H1 (cell line): Measurements from ENCODE around the gene EFCAB6. TPM values are rescaled to one million over a fixed set of nuclear protein-coding genes. Genes with fewer than 3 reads are reported as not detected.

Source experiments
- CTCF ChIA-PET: fragments of 300-600 bp; sonication (Branson Sonifier 250); formaldehyde crosslinking; loops from one replicate; lab custom pipeline; 2021; ENCODE audit not compliant: partially characterized antibody; lab: Charles Lee
- POLR2A ChIA-PET: fragments of 300-600 bp; sonication (Branson Sonifier 250); formaldehyde crosslinking; loops from one replicate; lab custom pipeline; 2021; ENCODE audit warnings: inconsistent platforms; ENCODE audit not compliant: partially characterized antibody; lab: Charles Lee
- DNase-seq, 2 experiments: peaks; one replicate each; pipeline versions ENCODE4 v3.0.0 to v3.0.0-alpha.2; 2010 to 2022; ENCODE audit warnings: low spot score in 2 of 2, low read depth in 1 of 2, mixed read lengths in 1 of 2
- FAIRE-seq: peaks from 2 replicates; lab custom pipeline; 2011; peaks lifted over from hg19 to GRCh38; lab: Jason Lieb, UNC
- H2AFZ ChIP-seq: 2 replicates; pipeline ENCODE4 v1.8.1; 2012; ENCODE audit warnings: low read length, inconsistent platforms
- H2AK5ac ChIP-seq: 2 replicates; pipeline ENCODE4 v1.6.1; 2013; ENCODE audit warnings: low read depth, low read length
- H2BK120ac ChIP-seq: replicated peaks from 2 replicates; pipeline ENCODE3; 2013; ENCODE audit warnings: low read depth, low read length, inconsistent platforms
- H2BK12ac ChIP-seq: 2 replicates; pipeline ENCODE4 v1.6.1; 2013; ENCODE audit warnings: low read depth, low read length
- H2BK15ac ChIP-seq: 2 replicates; pipeline ENCODE4 v1.6.1; 2013; ENCODE audit warnings: low read length
- H2BK20ac ChIP-seq: 2 replicates; pipeline ENCODE4 v1.6.1; 2013; ENCODE audit warnings: low read length
- H2BK5ac ChIP-seq: 2 replicates; pipeline ENCODE4 v1.6.1; 2013; ENCODE audit warnings: low read depth, low read length
- H3K14ac ChIP-seq: 2 replicates; pipeline ENCODE4 v1.6.1; 2013; ENCODE audit warnings: inconsistent platforms; ENCODE audit not compliant: insufficient read length
- H3K18ac ChIP-seq: 2 replicates; pipeline ENCODE4 v1.6.1; 2013; ENCODE audit warnings: low read length; ENCODE audit errors: extremely low read depth
- H3K23ac ChIP-seq: 2 replicates; pipeline ENCODE4 v1.6.1; 2013; ENCODE audit warnings: inconsistent platforms; ENCODE audit not compliant: insufficient read length
- H3K23me2 ChIP-seq: 2 replicates; pipeline ENCODE4 v1.6.1; 2013; ENCODE audit warnings: low read depth, low read length
- H3K27ac ChIP-seq: 2 replicates; pipeline ENCODE4 v1.6.1; 2011; ENCODE audit warnings: low read depth, low read length, inconsistent platforms
- H3K27me3 ChIP-seq, 4 experiments: replicated peaks in 1 of 4; 1 replicate in 1 of 4; 2 replicates in 3 of 4; pipeline versions ENCODE4 v1.6.1 to v1.8.1; 2011 to 2013; ENCODE audit warnings: low read length in 3 of 4, mild to moderate bottlenecking in 3 of 4, inconsistent platforms in 2 of 4, mixed read lengths in 2 of 4, moderate library complexity in 1 of 4; ENCODE audit not compliant: control insufficient read depth in 3 of 4, insufficient read depth in 3 of 4; ENCODE audit errors: extremely low read depth in 1 of 4
- H3K36me3 ChIP-seq, 4 experiments: 2 replicates each; pipeline versions ENCODE4 v1.6.1 to v1.8.1; 2011 to 2013; ENCODE audit warnings: mild to moderate bottlenecking in 4 of 4, low read length in 3 of 4, moderate library complexity in 2 of 4, control low read depth in 1 of 4, inconsistent platforms in 1 of 4; ENCODE audit not compliant: insufficient read depth in 4 of 4, control insufficient read depth in 2 of 4
- H3K4ac ChIP-seq: replicated peaks from 2 replicates; pipeline ENCODE3; 2013; ENCODE audit warnings: low read length, low read depth, mixed read lengths, inconsistent platforms; ENCODE audit not compliant: insufficient read length
- H3K4me1 ChIP-seq, 4 experiments: replicated peaks in 1 of 4; 1 replicate in 1 of 4; 2 replicates in 3 of 4; pipeline versions ENCODE4 v1.6.1 to v1.8.1; 2011 to 2013; ENCODE audit warnings: low read length in 3 of 4, inconsistent platforms in 2 of 4, mixed read lengths in 1 of 4; ENCODE audit not compliant: insufficient read depth in 4 of 4, control insufficient read depth in 3 of 4
- H3K4me2 ChIP-seq, 2 experiments: 2 replicates each; pipeline versions ENCODE4 v1.6.1 to v1.8.1; 2011 to 2013; ENCODE audit warnings: low read depth in 2 of 2, low read length in 2 of 2, control low read depth in 1 of 2, inconsistent platforms in 1 of 2, mild to moderate bottlenecking in 1 of 2; ENCODE audit not compliant: insufficient read depth in 1 of 2
- H3K4me3 ChIP-seq, 4 experiments: fragments of 200-600, 300-600 bp in 1 of 4; sonication (generic), shearing (Covaris generic), sonication (Bioruptor Twin) in 1 of 4; 2 replicates each; pipeline versions ENCODE4 v1.5.1 to v1.8.1; 2011 to 2016; ENCODE audit warnings: low read length in 4 of 4, low read depth in 3 of 4, control low read depth in 2 of 4, inconsistent platforms in 2 of 4, mild to moderate bottlenecking in 2 of 4, mixed read lengths in 1 of 4, moderate library complexity in 1 of 4; ENCODE audit not compliant: insufficient read depth in 2 of 4; ENCODE audit errors: extremely low read depth in 1 of 4
- H3K56ac ChIP-seq: replicated peaks from 2 replicates; pipeline ENCODE3; 2013; ENCODE audit warnings: low read depth, mild to moderate bottlenecking, mixed read lengths, low read length, inconsistent platforms; ENCODE audit not compliant: insufficient read length
- H3K79me1 ChIP-seq: 2 replicates; pipeline ENCODE4 v1.6.1; 2013; ENCODE audit warnings: low read depth, low read length, control low read depth
- H3K79me2 ChIP-seq, 2 experiments: 2 replicates each; pipeline versions ENCODE4 v1.6.1 to v1.8.1; 2012 to 2013; ENCODE audit warnings: low read length in 2 of 2, mild to moderate bottlenecking in 2 of 2, inconsistent platforms in 1 of 2; ENCODE audit not compliant: insufficient read depth in 2 of 2, control insufficient read depth in 1 of 2
- H3K9ac ChIP-seq, 4 experiments: replicated peaks in 1 of 4; 1 replicate in 1 of 4; 2 replicates in 3 of 4; pipeline versions ENCODE4 v1.6.1 to v1.8.1; 2011 to 2013; ENCODE audit warnings: low read depth in 3 of 4, low read length in 3 of 4, control low read depth in 2 of 4, mild to moderate bottlenecking in 2 of 4, moderate library complexity in 2 of 4, inconsistent platforms in 1 of 4; ENCODE audit errors: extremely low read depth in 1 of 4
- H3K9me3 ChIP-seq, 2 experiments: 2 replicates each; pipeline versions ENCODE4 v1.6.1 to v1.8.1; 2012 to 2013; ENCODE audit warnings: mild to moderate bottlenecking in 2 of 2, moderate library complexity in 2 of 2, control low read depth in 1 of 2, inconsistent platforms in 1 of 2, low read depth in 1 of 2, low read length in 1 of 2, mixed read lengths in 1 of 2; ENCODE audit not compliant: insufficient read depth in 2 of 2
- H4K20me1 ChIP-seq, 2 experiments: replicated peaks in 1 of 2; 2 replicates each; pipeline versions ENCODE3 to v1.8.1; 2011 to 2013; ENCODE audit warnings: inconsistent platforms in 2 of 2, low read length in 2 of 2, mild to moderate bottlenecking in 1 of 2; ENCODE audit not compliant: insufficient read depth in 2 of 2, control insufficient read depth in 1 of 2
- H4K5ac ChIP-seq: 2 replicates; pipeline ENCODE4 v1.6.1; 2013; ENCODE audit warnings: low read length, low read depth, mixed read lengths, inconsistent platforms; ENCODE audit not compliant: insufficient read length
- H4K8ac ChIP-seq: 2 replicates; pipeline ENCODE4 v1.8.0; 2013; ENCODE audit warnings: mild to moderate bottlenecking, moderate library complexity, low read length, inconsistent platforms; ENCODE audit not compliant: insufficient read depth; ENCODE audit errors: extremely low read depth
- H4K91ac ChIP-seq: replicated peaks from 2 replicates; pipeline ENCODE3; 2013; ENCODE audit warnings: low read length, mixed read lengths, inconsistent platforms; ENCODE audit not compliant: insufficient read length
- MAFK ChIP-seq: IDR thresholded peaks from 2 replicates; pipeline ENCODE4 v1.6.1; 2012; ENCODE audit warnings: low read depth, mild to moderate bottlenecking, improper control_type of control experiment, low read length
- POLR2AphosphoS5 ChIP-seq: IDR thresholded peaks from 2 replicates; pipeline ENCODE4 v1.6.1; 2011; ENCODE audit warnings: low read depth, low read length
- WGBS, 2 experiments: shearing (Covaris generic) in 1 of 2; methylation state at CpG; one replicate each; pipeline versions ENCODE4 v1.1.6 to v1.1.7; 2013 to 2015; ENCODE audit warnings: low lambda C conversion rate in 2 of 2, mixed read lengths in 2 of 2, inconsistent platforms in 1 of 2, low coverage in 1 of 2, missing lambda C conversion rate in 1 of 2; ENCODE audit not compliant: insufficient replicate concordance in 2 of 2, insufficient coverage in 1 of 2, insufficient read length in 1 of 2; ENCODE audit errors: extremely low coverage in 1 of 2, missing lambda C conversion rate in 1 of 2; 5-methylcytosine and 5-hydroxymethylcytosine counted together
- polyA plus RNA-seq, 7 experiments: library from polyadenylated mRNA; depleted of rRNA in 3 of 7; stranded (reverse) in 5 of 7; unstranded in 2 of 7; fragments of >200 nt in 5 of 7; fragments of 200-250 nt in 2 of 7; gene quantifications; 1 replicate in 5 of 7; 2 replicates in 1 of 7; 4 replicates in 1 of 7; pipeline versions ENCODE4 v1.2.1 to v1.2.3, GENCODE V29; 2011 to 2013; ENCODE audit warnings: missing spikeins in 2 of 7, mixed read lengths in 2 of 7
- total RNA-seq: library from RNA; stranded (reverse); fragmentation: NEBNext Ultra II Directional; extraction: Animal tissue kit (Norgen Biotek cat#: 25700); gene quantifications from 2 replicates; pipeline ENCODE4 v1.2.1, GENCODE V29; 2021

The EFCAB6 gene
- total and polyA plus RNA-seq, 2 of the 8 experiments (the other 6 are each of a cell fraction or from before 2014, with no cell fraction given) = 0.32 to 1.7 TPM

GRCh38 chr22:43819421-43819921 lies 7.4 kb upstream of the EFCAB6 start:
- no peak overlapping the region for H2BK20ac ChIP-seq
- H3K56ac ChIP-seq = no peak overlapping the region
- peaks cover 0 to 21% (median 14%) of the 10 kb centered on the region in 4 experiments; a peak in 6 of 7 replicates for H3K4me1 ChIP-seq
- no peak overlapping the region for H3K18ac ChIP-seq
- no peak overlapping the region for H4K5ac ChIP-seq
- H3K79me2 ChIP-seq = no peaks in the 10 kb centered on the region
- H3K79me1 ChIP-seq = peaks cover 2% of the 10 kb centered on the region; the same call in 1 of the 2 replicates
- no peak overlapping the region for H3K9ac ChIP-seq
- no peak overlapping the region for H4K8ac ChIP-seq
- H3K27ac ChIP-seq = no peak overlapping the region
- no peaks in the 10 kb centered on the region for H3K27me3 ChIP-seq
- no peak overlapping the region for H3K14ac ChIP-seq
- no peak overlapping the region for H2BK120ac ChIP-seq
- H2BK5ac ChIP-seq = no peak overlapping the region
- no peak overlapping the region for H3K23ac ChIP-seq
- no peak overlapping the region for H2AFZ ChIP-seq
- H2BK15ac ChIP-seq = no peak overlapping the region
- H4K20me1 ChIP-seq = peaks cover 0 to 8% of the 10 kb centered on the region in 2 experiments
- H3K4ac ChIP-seq = no peak overlapping the region
- H3K23me2 ChIP-seq = no peaks in the 10 kb centered on the region; the same call in 1 of the 2 replicates
- H2BK12ac ChIP-seq = no peak overlapping the region
- DNase-seq (no peak), FAIRE-seq (no peak)
- no peak overlapping the region for H4K91ac ChIP-seq
- H3K36me3 ChIP-seq = no peaks in the 10 kb centered on the region
- CTCF ChIA-PET = interaction anchor here (1.4 kb wide), 1 partner anchor 65 kb away, joined by 6 read pairs; no protein-coding TSS in a partner anchor
- no peaks in the 10 kb centered on the region for H3K9me3 ChIP-seq
- POLR2A ChIA-PET = no interaction called here
- H3K4me3 ChIP-seq = no peak overlapping the region
- no peak overlapping the region for H2AK5ac ChIP-seq
- 87% methylated on average over 12 of the region's 12 CpGs; no CpG with 5 or more reads in 1 of the 2 experiments for WGBS, 2 experiments
- no peak overlapping the region for H3K4me2 ChIP-seq
- TF ChIP-seq POLR2AphosphoS5 (no peak), MAFK (no peak)
